GM12873 (cell line): ENCODE data around the gene TMEM218.

Experiments used
- CTCF ChIP-seq: IDR thresholded peaks from 2 replicates; pipeline ENCODE4 v1.5.1; 2012; ENCODE audit warnings: low read depth, mild to moderate bottlenecking, moderate library complexity, low read length, control low read depth; ENCODE audit not compliant: insufficient read depth; ENCODE audit errors: missing control alignments

TMEM218 gene

GRCh38 chr11:125111001-125111342 lies 454 bp downstream of the TMEM218 start:
- no peak for TF ChIP-seq CTCF

GRCh38 chr11:125110506-125110905 lies 920 bp downstream of the TMEM218 start:
- TF ChIP-seq CTCF: no peak

- no peak for TF ChIP-seq CTCF
Observed at GRCh38 chr11:125108469-125108868, 3.0 kb downstream of the TMEM218 start.

- no peak for TF ChIP-seq CTCF
Observed at GRCh38 chr11:125105926-125106325, 5.5 kb downstream of the TMEM218 start.

GRCh38 chr11:125102510-125102909 lies 8.9 kb downstream of the TMEM218 start:
- no peak for TF ChIP-seq CTCF

GRCh38 chr11:125102025-125102424 lies 9.4 kb downstream of the TMEM218 start:
- no peak for TF ChIP-seq CTCF

- no peak for TF ChIP-seq CTCF
Observed at GRCh38 chr11:125101596-125101995, 9.8 kb downstream of the TMEM218 start.

- no peak for TF ChIP-seq CTCF
Observed at GRCh38 chr11:125100136-125100535, 11.3 kb downstream of the TMEM218 start.
